Pulmonary artery endothelial cell (primary cell): ENCODE results near the gene NMRK1. TPM values are rescaled to one million over a fixed set of nuclear protein-coding genes. Genes with fewer than 3 reads are reported as not detected.

ENCODE experiments used
- DNase-seq: peaks from one replicate; pipeline ENCODE4 v3.0.0-alpha.2; 2011; ENCODE audit warnings: low read depth, low spot score
- total RNA-seq: library from RNA; depleted of rRNA; stranded (reverse); fragments of >200 nt; gene quantifications from 2 replicates; pipeline ENCODE4 v1.2.3, GENCODE V29; 2014

Gene NMRK1
- total RNA-seq, 1 donor from 2014 or later = 21.8 TPM

DNA sequence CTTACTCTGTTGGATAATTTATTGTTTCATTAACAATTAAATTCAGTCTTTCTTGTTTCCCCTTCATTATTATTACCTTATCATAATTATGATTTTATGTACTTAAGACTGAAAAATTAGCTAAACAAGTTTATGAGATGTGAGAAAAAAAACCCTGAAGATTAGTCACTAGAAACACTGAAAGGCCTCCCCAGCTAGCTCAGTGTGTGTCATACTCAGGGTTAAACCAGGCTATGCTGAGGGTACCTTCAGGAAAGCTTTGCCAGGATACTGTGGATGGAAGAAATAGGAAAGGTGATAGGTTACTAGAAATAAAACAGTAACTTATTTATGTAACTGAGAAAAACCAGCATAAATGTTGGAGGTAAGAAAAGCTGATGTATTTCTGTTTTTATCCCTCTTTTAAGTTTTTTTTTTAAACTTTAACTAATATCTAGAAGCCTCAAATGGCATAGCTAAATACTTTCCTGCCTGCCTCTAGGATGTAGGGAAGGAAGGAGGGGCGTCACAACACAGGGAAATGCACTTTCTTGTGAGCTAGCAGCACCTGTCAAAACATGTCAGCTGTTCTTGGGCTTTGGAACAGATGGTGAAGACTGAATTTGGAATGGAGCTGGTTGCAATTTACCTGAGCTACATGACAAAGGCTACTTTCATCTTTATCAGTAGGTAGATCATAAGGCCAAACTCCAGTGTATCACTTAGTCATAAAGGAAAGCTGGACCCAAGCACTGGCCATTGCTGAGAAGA, 24.2 kb downstream of the NMRK1 start:
- no peak for DNase-seq

DNA sequence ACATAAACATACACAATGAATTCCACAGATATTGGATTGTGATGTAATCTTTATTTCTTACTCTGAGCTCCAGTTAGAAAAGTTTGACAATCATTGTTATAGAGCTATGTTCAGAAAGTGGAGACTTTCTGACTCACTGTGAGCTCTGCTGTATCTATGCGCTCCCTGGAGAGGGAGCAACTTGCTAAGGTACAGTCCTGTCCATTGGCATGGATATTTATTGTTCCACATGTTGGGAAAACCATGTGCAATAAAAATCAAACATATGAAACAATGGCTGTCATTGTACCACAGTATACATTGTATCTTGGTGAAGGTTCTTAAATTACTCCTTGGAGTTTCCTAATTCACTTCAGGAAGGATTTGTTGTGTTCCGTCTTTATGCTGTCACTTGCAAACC, 26.8 kb downstream of the NMRK1 start:
- DNase-seq = no peak

DNA sequence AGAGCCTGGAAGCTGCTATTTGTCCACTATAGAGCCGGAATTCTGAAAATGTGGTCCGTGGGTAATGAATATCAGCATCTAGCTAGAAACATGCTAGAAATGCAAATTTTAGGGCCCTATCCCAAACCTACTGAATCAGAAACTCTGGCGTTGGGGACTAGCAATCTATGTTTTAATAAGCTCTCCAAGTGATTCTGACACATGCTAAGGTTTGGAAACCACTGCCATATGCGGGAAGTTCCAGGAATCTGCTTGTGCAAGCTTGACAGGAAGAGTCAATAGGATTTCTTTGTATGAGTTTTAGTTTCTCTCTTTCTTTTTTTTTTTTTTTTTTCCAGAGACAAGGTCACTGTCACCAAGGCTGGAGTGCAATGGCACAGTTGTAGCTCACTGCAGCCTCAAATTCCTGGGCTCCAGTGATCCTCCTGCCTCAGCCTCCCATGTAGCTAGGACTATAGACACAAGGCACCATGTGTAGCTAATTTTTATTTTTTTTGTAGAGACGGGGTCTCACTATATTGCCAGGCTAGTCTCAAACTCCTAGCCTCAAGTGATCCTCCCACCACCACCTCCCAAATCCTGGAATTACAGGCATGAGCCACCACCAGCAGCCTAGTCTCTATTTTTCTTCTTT, 33.5 kb downstream of the NMRK1 start:
- no peak for DNase-seq

DNA sequence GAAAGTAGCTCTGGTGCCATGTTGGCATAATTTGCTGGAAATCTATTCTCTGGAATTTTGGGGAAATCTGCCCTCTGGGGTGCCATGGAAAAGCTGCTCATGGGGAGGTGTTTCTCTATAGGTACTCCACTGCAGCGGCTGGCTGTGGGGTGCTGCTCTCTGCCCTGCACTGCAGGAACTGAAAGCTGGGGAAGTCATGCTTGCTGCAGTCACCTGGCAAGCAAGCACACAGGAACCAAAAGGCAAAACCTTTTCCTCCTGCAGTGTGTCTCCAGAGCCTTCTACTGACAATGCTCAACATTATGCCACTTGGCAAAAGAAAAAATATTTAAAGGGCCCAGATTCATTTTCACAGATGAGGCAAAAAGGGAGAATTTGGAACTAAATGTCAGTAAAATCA, 34.1 kb downstream of the NMRK1 start:
- DNase-seq = no peak

DNA sequence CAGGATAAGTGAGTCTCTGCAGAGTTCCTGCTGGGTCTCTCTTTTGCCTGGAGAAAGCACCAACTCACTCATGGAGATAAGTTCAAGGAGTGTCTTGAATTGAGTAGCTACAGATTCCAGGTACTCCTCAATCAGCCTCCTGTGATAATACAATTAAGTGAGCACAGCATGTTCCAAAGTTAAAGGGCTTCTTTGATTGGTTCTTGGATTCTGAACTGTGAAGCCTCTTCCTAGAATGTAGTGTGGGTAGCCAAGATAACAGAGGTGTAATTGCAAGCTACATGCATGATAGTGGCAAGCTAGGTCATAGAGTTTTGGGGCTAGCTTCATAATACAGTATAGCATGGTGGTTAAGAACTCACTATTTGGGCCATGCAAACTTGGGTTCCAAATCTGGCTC, 36.7 kb downstream of the NMRK1 start:
- DNase-seq = no peak

DNA sequence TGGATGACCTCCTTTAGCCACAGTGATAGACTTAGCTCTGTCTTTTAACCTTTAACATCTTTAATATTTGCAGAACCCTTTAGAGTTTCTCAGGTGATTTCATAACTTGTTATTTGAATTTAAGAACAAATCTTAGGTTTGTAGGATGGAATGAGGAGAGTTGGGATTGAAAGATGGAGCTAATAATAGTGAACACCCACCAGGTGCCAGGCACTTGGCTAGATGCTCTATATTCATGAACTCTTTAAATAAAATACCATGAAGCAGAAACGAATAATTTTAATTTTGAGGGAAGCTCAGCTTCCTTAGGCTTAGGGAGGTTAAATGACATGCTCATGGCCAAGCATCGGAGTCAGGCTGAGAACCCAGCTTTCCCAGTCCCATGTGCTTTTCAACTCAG, 40.4 kb downstream of the NMRK1 start:
- no peak for DNase-seq

DNA sequence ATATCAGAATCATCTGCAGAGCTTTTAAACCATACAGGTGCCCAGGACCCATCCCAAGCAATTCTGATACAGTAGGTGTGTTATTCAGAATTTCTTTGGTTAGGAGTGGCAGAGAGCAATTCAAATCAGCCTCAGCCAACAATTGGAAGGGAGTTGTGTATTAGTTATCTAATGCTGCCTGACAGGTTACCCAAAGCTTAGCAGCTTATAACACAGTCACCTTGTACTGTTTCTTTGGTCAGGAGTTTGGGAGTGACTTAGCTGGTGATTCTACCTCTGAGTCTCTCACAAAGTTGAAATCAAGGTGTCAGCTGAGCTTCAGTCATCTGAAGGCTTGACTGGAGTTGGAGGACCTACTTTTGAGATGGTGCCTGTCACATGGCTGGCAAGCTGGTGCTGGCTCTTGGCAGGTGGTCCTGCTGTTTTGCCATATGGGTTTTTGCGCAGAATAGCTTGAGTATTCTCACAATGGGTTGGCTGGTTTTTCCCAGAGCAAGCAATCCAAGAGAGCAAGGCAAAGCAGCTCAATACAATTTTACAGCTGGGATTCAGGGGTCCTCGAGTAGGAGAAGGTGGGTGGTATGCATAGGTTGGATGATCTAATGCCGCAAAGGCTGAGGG, 41.1 kb downstream of the NMRK1 start:
- no peak for DNase-seq

DNA sequence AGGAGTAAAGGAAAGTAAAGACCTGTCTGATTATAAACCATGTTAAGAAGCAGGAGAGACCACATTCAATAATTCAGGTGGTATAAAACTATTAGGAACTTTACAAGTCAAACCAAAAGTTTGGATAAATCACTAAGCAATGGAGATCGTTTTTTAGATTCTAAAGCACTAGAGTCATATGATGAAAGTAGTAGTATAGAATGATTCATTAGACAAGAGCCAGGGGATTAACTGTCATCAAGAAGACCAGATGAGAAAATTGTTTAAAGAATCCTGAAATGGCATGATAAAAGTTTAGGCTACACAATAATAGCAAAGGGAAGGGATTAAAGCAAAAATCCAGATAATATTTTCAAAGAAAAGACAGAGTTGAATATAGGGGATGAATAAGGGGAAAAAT, 46.9 kb downstream of the NMRK1 start:
- no peak for DNase-seq

DNA sequence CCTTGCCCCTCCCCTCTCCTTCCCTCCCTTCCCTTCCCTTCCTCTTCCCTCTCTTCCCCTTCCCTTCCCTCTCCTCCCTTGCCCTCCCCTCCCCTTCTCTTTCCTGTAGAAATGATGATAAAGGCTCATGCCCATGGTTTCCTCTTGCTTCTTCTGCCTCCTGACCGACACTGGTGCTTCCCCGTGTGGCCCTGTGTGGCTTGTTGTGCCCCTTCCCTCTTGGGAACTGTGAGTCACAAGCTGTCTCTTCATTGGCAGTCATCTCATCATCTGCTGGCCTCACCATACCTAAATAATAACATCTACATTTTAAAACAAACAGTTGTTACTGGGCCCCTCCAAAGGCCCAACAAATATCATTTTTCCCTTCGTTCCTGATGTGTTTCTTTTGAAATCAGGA, 48.2 kb downstream of the NMRK1 start:
- no peak for DNase-seq

DNA sequence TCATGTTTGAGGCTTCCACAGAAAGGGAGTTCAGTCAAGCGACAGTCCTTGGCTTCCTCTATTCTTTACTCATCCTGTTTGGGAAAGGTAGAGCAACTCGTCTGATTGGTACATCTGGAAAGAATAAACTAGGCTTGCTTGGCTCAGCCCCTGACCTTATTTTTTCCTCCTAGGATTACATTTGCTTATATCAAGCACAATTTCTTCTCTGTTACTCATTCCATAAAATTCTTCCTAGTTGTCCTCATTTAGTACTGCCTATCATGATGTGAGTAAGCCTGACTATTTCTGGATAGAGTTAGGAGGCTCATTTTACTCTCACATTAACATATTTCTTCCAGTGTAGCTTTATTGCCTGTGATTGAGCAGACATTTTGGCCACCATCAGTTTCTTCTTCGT, 48.9 kb downstream of the NMRK1 start:
- DNase-seq = no peak

DNA sequence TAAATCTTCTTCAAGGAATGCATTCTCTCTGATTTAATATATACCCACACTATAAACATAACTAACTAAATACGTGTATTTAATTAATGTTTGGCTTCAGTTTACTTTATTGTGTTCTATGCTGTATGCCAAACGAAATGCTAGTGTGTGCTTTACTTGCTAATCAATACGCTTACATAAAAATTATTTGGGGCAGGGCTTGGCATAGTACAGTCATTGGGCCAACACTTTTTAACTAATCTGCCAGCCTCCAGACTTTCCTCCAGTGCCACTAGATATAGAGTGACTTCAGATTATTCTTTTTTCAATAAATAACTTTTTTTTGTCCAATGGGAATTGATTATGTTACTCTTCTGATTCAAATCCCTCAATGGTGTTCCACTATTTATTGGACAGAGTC, 51.2 kb downstream of the NMRK1 start:
- DNase-seq = no peak

DNA sequence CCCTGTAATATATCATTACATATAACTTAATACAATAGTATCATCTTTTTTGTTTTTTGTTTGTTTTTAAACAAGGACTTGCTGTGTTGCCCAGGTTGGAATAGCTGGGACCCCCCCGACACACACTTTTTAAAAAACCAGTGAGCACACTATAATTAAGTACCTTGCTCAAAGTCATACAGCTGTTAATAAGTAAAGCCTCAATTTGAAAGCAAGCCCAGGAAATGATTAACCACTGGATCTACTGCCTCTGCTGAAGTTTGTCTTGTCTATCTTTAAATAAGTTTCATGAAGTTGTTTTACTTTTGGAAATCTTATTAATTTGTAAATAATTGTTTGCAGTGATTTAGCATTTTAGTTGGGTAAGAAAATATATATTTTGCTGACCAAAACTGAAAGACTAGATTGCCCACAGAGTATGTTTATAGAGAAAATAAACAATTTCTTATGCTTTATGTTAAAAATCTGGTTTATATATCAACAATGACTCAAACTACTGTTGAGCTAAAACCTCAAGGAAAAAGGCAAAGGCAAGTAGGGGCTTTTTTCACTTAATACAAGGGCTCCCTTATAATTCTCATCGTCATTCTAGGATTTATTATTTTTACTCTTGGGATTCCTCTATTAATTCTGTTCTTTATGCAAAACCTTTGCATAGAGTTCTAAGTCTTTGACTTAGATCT, 54.0 kb downstream of the NMRK1 start:
- DNase-seq = no peak

DNA sequence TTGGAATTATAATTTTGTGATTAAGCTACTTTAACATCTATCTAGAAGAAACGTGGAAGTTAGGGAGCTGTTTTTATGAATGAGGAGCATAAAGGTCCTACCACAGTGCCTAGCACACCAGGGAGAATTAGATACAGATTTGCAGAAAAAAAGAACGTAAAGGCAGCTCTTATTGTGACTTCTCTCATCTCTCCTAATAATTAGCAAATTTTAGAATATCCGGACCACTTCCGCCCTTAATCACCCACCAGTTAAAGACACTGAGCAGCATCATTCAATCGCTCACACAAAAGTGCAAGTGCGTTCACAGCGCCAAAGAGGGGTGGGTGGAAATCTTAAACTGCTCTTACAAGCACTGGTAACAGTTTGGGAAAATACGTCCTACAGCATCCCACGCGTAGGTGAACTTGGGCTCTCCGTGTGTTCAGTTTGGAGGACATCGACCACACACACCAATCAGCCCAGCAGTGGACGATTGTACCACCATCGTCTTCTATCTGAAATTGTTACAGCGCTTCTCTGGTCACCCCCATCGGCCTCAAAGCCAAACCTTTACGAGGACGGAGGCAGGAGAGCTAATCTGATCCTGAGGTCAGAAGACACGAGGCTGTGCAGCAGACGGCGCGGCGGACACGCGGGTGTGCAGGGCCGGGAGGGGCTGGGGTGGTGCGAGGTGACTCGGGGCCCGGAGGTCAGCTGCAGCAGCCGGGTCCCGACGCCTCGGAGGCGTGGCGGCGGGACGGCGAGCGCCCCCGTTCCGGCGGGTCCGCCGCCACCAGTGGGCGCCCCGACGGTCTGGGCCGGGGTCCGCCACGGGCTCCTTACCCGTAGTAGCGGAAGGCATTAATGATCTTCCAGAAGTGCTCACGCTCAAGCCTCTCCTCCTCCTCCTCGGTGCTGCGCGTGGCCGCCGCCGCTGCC, 60.5 kb downstream of the NMRK1 start:
- DNase-seq = peak; percentile 1

DNA sequence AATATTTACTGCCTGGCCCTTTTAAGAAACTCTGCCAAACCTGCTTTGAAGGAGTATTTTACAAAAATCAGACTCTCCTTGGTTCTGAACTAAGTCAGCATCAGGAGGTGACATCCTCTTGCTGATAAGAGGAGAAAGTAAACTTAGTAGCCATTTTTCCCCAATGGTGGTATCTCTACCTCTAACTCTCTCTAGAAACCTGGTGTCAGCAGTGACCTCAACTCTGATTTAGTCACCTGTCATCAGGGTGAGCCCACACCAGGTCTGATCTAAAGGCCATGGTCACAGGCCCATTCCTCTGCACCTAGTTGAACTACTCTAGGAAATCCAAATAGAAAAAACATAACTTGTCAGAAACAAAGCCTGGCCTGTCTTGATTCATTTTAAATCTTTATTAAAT, 64.1 kb downstream of the NMRK1 start:
- DNase-seq = no peak

DNA sequence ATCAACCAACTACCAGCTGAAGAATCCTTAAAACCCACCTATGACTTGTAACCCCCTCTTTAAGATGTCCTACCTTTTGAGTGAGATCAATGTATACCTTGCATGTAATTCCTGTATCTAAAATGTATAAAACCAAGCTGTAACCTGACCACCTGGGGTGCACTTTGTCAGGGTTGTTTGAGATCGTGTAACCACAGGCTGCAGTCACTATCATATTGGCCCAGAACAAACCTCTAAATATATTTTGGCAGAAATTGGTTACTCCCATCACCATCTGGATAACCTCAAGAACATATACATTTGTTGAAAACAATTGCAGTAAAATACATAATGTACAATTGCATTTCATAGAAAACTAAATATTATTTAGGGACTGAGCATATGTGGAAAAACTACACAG, 68.3 kb downstream of the NMRK1 start:
- no peak for DNase-seq

DNA sequence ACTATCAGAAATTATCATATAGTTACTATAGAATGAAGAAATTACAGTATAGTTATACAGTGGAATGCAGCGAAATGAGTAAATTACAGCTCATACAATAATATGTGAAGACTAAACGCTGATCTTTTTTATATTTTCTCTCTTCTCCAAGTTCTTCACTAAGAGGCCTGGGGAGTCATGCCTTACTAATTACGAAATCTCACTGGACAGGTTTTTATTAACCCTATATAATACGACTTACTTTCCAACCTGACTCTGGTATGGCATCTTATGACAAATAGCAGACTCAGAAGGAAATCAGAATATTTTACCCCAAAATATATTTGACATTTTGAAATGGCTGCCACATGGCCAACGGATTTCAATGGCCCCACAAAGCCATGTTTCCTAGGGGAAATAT, 68.9 kb downstream of the NMRK1 start:
- no peak for DNase-seq

DNA sequence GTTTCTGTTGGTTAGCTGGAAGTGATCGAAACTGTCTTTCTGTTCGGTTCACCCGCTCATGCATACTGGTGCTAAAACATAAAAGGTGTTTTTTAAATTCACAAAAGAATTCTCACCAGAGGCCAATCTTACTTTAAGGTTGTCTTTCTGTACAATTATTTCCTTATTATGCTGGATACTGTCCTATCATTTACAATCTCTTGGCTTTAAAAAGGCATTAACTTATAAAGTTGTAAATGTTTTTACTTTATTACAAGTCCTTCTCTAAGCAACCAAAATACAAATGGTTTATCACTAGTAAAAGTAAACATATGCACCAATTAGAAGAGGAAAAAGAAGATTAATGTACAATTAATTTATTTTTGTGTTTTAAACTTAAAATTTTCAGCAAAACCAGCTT, 70.6 kb downstream of the NMRK1 start:
- no peak for DNase-seq

DNA sequence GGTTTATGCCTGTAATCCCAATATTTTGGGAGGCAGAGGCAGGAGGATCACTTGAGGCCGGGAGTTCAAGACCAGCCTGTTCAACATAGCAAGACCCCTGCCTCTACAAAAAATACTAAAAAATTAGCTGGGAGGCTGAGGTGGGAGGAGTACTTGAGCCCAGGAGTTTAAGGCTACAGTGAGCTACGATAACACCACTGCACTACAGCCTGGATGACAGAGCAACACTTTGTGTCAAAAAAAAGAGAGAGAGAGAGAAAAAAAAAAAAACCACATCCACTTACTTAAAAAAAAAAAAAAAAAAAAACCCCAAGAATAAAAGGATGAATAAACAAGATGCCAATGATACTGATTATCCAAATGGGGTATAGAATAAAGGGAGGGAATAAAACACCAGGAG, 74.2 kb downstream of the NMRK1 start:
- DNase-seq = no peak
